ENCODE data around the gene NUBP1.

The NUBP1 gene

DNA sequence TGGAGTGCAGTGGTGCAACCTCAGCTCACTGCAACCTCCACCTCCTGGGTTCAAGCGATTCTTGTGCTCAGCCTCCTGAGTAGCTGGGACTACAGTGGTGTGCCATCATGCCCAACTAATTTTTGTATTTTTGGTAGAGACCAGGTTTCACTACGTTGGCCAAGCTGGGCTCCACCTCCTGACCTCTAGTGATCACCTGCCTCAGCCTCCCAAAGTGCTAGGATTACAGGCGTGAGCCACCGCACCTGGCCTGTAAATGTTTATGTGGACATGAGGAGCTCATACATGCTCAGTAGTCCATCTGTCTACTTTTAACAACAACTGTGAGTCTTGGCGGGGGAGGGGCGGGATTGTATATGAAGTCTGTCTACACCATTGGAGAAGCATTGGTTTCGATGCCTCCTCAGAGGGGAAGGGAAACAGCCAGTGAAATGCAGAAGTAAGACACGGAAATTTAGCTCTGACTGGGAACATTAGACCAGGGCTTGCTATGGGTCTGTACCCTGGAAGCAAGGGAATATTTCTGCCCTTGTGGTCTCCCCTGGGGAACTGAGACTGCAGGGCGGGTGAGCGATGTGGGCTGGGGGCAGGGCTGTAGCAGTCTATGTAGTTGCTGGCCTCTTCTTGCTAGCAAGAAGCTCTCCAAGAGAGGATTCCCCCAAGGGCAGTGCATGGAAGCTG lies 9.3 kb downstream of the NUBP1 start:
- H3K4me3 ChIP-seq (ENCODE audit: low read depth, low read length), result no peak overlapping the region
- no peaks in the 10 kb centered on the region for H3K9me3 ChIP-seq (ENCODE audit: control insufficient read depth, insufficient read depth, low read depth, low read length)
- no peak overlapping the region for H3K9ac ChIP-seq (ENCODE audit: low read length)
- H3K27me3 ChIP-seq (ENCODE audit: control insufficient read depth, insufficient read depth, low read length), result no peaks in the 10 kb centered on the region
- H3K36me3 ChIP-seq (ENCODE audit: control insufficient read depth, insufficient read depth, low read length), result peaks cover 37% of the 10 kb centered on the region
- no peak overlapping the region for H3K27ac ChIP-seq (ENCODE audit: low read depth, low read length)
- H3K4me1 ChIP-seq (ENCODE audit: control insufficient read depth, insufficient read depth, low read length), result no peaks in the 10 kb centered on the region

DNA sequence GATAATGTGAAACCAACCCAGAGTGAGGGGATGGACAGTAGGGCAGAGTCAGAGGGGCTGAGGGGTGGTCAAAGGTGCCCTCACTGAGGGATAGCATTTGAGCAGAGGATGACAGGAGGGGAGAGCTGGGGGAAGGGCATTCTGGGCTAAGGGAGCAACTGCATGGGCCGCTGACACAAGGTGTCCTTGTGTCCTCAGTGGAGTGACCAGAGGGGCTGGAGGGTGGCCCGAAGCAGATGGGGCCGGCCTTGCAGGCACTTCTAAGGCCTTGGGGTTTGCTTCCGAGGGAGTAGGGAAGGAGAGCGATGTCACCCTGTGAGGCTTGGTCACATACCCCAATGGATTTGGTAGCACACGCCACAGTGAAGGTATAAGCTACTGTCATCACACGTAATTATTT lies 10.0 kb downstream of the NUBP1 start:
- no peaks in the 10 kb centered on the region for H3K9me3 ChIP-seq (ENCODE audit: control insufficient read depth, insufficient read depth, low read depth, low read length)
- H3K4me3 ChIP-seq (ENCODE audit: low read depth, low read length), result no peak overlapping the region
- no peak overlapping the region for H3K9ac ChIP-seq (ENCODE audit: low read length)
- no peaks in the 10 kb centered on the region for H3K4me1 ChIP-seq (ENCODE audit: control insufficient read depth, insufficient read depth, low read length)
- no peaks in the 10 kb centered on the region for H3K27me3 ChIP-seq (ENCODE audit: control insufficient read depth, insufficient read depth, low read length)
- peaks cover 41% of the 10 kb centered on the region for H3K36me3 ChIP-seq (ENCODE audit: control insufficient read depth, insufficient read depth, low read length)
- H3K27ac ChIP-seq (ENCODE audit: low read depth, low read length), result no peak overlapping the region

DNA sequence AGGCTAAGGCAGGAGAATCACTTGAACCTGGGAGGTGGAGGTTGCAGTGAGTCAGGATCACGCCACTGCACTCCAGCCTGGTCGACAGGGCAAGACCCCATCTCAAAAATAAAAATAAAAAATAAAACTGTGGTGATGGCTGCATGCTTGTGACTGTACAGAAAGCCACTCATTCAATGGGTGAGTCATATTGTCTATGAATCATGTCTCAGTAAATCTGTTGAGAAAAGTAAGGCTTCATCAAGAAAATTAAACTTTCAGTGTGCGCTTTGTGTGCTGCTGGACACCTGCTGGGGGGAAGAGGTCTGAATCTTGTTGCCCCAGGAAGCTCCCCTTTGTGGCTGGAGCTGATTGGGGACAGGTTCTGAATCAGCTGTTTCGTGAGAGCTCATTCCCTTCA lies 11.3 kb downstream of the NUBP1 start:
- Histone ChIP-seq H3K4me3 (ENCODE audit: low read depth, low read length) (no peak overlapping the region), H3K27me3 (ENCODE audit: control insufficient read depth, insufficient read depth, low read length) (no peaks in the 10 kb centered on the region), H3K9ac (ENCODE audit: low read length) (no peak overlapping the region), H3K4me1 (ENCODE audit: control insufficient read depth, insufficient read depth, low read length) (no peaks in the 10 kb centered on the region), H3K27ac (ENCODE audit: low read depth, low read length) (no peak overlapping the region), H3K36me3 (ENCODE audit: control insufficient read depth, insufficient read depth, low read length) (peaks cover 44% of the 10 kb centered on the region), H3K9me3 (ENCODE audit: control insufficient read depth, insufficient read depth, low read depth, low read length) (no peaks in the 10 kb centered on the region)

DNA sequence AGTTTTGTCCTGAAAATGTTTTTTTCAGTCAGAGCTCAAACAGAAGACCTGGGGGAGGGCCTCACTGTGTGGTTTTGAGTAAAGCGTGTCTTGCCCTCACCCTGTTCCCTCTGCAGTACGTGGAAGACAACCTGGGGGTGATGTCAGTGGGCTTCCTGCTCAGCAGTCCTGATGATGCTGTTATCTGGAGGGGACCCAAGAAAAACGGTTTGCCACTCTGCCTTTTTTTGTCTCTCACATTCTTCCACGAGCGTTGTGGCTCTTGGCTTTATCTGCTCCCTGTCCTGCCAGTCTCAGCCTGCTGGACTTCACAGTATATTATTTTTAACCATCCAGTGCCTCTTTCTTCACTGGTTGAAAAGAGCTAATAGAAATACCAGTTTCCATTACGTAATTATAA lies 12.9 kb downstream of the NUBP1 start:
- Histone ChIP-seq H3K9me3 (ENCODE audit: control insufficient read depth, insufficient read depth, low read depth, low read length) (no peaks in the 10 kb centered on the region), H3K4me1 (ENCODE audit: control insufficient read depth, insufficient read depth, low read length) (no peaks in the 10 kb centered on the region), H3K4me3 (ENCODE audit: low read depth, low read length) (no peak overlapping the region), H3K27me3 (ENCODE audit: control insufficient read depth, insufficient read depth, low read length) (no peaks in the 10 kb centered on the region), H3K27ac (ENCODE audit: low read depth, low read length) (no peak overlapping the region), H3K9ac (ENCODE audit: low read length) (no peak overlapping the region), H3K36me3 (ENCODE audit: control insufficient read depth, insufficient read depth, low read length) (peaks cover 60% of the 10 kb centered on the region)

DNA sequence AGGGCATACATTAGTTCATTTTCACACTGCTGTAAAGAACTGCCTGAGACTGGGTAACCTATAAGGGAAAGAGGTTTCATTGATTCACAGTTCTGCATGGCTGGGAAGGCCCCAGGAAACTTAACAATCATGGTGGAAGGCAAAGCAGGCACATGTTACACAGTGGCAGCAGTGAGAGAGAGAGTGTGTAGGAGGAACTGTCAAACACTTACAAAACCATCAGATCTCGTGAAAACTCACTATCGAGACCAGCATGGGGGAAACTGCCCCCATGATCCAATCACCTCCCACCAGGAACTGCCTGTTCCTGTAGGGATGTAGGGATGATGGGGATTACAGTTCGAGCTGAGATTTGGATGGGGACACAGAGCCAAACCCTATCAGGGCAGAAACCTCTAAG lies 17.2 kb downstream of the NUBP1 start:
- H3K4me3 ChIP-seq (ENCODE audit: low read depth, low read length), result no peak overlapping the region
- H3K27me3 ChIP-seq (ENCODE audit: control insufficient read depth, insufficient read depth, low read length), result no peaks in the 10 kb centered on the region
- H3K9me3 ChIP-seq (ENCODE audit: control insufficient read depth, insufficient read depth, low read depth, low read length), result no peaks in the 10 kb centered on the region
- H3K4me1 ChIP-seq (ENCODE audit: control insufficient read depth, insufficient read depth, low read length), result no peaks in the 10 kb centered on the region
- H3K27ac ChIP-seq (ENCODE audit: low read depth, low read length), result no peak overlapping the region
- H3K9ac ChIP-seq (ENCODE audit: low read length), result no peak overlapping the region
- peaks cover 77% of the 10 kb centered on the region for H3K36me3 ChIP-seq (ENCODE audit: control insufficient read depth, insufficient read depth, low read length)

DNA sequence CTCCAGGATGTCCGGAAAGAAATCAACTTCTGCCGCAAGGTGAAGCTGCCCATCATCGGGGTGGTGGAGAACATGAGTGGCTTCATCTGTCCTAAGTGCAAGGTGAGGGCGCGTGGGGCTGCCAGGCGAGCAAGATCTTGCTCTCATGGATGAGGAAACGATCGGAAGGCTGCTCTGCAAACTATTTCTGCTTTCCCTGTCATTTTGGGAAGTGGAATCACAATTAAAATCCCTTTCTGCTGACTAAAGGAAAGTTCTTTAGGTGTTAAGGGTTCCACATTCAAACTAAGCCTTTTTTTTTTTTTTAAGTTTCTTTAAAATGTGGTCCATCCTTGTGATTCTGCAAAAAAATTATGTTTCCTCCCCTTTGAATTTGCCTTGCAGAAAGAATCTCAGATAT lies 17.7 kb downstream of the NUBP1 start:
- no peaks in the 10 kb centered on the region for H3K27me3 ChIP-seq (ENCODE audit: control insufficient read depth, insufficient read depth, low read length)
- H3K9ac ChIP-seq (ENCODE audit: low read length), result no peak overlapping the region
- H3K4me3 ChIP-seq (ENCODE audit: low read depth, low read length), result no peak overlapping the region
- H3K27ac ChIP-seq (ENCODE audit: low read depth, low read length), result no peak overlapping the region
- no peaks in the 10 kb centered on the region for H3K9me3 ChIP-seq (ENCODE audit: control insufficient read depth, insufficient read depth, low read depth, low read length)
- no peaks in the 10 kb centered on the region for H3K4me1 ChIP-seq (ENCODE audit: control insufficient read depth, insufficient read depth, low read length)
- peaks cover 79% of the 10 kb centered on the region for H3K36me3 ChIP-seq (ENCODE audit: control insufficient read depth, insufficient read depth, low read length)

DNA sequence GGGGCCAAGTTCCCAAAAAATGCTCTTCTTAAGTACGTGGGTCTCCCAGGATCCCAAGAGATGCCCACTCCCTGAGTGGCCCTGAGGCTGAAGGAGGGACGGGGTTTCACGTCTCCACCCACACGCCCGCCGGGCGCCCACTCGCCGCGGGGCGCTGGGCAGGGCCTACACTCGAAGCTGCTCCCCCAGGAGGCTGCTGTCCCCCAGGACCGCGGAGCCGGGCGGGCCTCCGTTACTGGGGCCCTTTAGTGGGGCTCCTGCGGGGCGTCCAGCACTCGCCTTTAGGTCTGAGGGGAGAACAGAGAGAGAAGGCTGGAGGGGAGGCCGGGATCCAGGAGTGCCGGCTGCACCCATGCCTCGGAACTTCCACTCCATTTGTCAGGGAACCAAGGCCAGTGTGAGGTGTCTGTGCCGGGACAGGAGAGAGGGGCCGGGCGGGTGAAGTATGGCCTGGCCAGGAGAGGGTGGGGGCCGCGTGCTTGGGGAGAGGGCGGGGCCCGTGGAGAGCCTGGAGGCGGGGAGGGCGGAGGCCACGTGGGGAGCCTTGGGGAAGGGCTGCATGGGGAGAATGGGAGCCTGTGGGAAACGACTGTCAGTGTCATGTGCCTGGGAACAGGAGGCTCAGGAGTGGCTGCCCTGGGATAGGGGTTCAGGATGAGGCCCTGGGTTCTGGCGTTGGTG lies 18.8 kb downstream of the NUBP1 start:
- Histone ChIP-seq H3K4me1 (ENCODE audit: control insufficient read depth, insufficient read depth, low read length) (no peaks in the 10 kb centered on the region), H3K27me3 (ENCODE audit: control insufficient read depth, insufficient read depth, low read length) (no peaks in the 10 kb centered on the region), H3K27ac (ENCODE audit: low read depth, low read length) (no peak overlapping the region), H3K4me3 (ENCODE audit: low read depth, low read length) (no peak overlapping the region), H3K9me3 (ENCODE audit: control insufficient read depth, insufficient read depth, low read depth, low read length) (no peaks in the 10 kb centered on the region), H3K9ac (ENCODE audit: low read length) (no peak overlapping the region), H3K36me3 (ENCODE audit: control insufficient read depth, insufficient read depth, low read length) (peaks cover 70% of the 10 kb centered on the region)

DNA sequence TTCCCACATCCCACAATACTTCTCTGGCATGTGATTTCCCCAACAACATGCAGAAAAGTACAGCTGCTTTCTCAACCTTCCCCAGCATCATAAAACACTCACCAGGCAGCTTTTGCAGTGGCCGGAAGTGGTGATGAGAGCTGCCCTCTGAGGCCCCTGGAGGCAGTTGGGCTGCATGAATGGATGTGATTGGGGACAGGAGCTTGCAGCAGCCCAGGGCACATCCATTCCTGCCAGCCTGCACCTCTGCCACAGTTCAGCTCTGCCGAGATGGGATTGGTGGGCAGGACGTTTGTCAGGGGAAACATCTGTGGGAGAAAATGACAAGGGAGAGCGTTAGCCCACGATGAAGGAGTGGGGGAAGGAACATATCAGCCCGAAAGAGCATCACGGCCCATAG lies 19.8 kb downstream of the NUBP1 start:
- Histone ChIP-seq H3K9ac (ENCODE audit: low read length) (no peak overlapping the region), H3K27me3 (ENCODE audit: control insufficient read depth, insufficient read depth, low read length) (no peaks in the 10 kb centered on the region), H3K36me3 (ENCODE audit: control insufficient read depth, insufficient read depth, low read length) (peaks cover 64% of the 10 kb centered on the region), H3K4me1 (ENCODE audit: control insufficient read depth, insufficient read depth, low read length) (no peaks in the 10 kb centered on the region), H3K9me3 (ENCODE audit: control insufficient read depth, insufficient read depth, low read depth, low read length) (no peaks in the 10 kb centered on the region), H3K27ac (ENCODE audit: low read depth, low read length) (no peak overlapping the region), H3K4me3 (ENCODE audit: low read depth, low read length) (no peak overlapping the region)

DNA sequence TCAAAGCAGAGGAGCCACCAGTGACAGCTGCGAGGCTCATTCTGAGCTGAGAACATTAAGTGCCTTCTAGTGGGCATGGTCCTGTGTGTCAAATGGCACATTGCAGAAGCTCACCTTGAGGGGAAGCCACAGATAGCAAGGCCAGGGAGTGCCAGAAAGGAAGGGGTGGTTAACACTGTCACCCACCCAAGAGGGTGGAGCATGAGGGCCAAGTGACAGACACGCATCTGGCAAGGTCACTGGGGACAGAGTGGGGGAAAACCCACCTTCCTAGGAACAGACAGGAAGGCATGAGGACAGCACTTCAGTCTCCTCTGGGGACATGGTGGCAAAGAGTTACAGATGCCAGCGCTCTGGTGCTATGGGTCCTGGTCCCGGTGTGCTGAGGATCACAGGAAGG lies 22.1 kb downstream of the NUBP1 start:
- Histone ChIP-seq H3K4me1 (ENCODE audit: control insufficient read depth, insufficient read depth, low read length) (no peaks in the 10 kb centered on the region), H3K9me3 (ENCODE audit: control insufficient read depth, insufficient read depth, low read depth, low read length) (no peaks in the 10 kb centered on the region), H3K36me3 (ENCODE audit: control insufficient read depth, insufficient read depth, low read length) (peaks cover 52% of the 10 kb centered on the region), H3K9ac (ENCODE audit: low read length) (no peak overlapping the region), H3K4me3 (ENCODE audit: low read depth, low read length) (no peak overlapping the region), H3K27me3 (ENCODE audit: control insufficient read depth, insufficient read depth, low read length) (no peaks in the 10 kb centered on the region), H3K27ac (ENCODE audit: low read depth, low read length) (no peak overlapping the region)

DNA sequence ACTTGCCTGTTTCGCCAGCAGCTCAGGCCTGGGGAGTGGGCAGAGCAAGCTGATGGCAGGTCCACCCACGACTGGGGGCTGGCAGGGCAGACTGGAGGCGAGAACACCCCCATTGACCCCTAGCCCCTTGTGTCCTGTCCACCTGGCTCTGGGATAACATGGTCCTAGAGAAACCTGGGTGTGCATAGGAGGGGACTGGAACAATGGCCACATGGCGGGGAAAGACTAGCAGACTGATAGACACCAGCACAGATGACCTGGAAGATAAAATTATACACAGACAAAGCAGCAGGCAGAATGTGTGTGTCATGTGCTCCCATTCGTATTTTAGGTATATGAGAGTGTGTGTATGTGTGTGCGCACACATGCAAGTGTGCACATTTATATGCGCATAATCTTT lies 23.5 kb downstream of the NUBP1 start:
- no peaks in the 10 kb centered on the region for H3K9me3 ChIP-seq (ENCODE audit: control insufficient read depth, insufficient read depth, low read depth, low read length)
- H3K27ac ChIP-seq (ENCODE audit: low read depth, low read length), result no peak overlapping the region
- no peaks in the 10 kb centered on the region for H3K27me3 ChIP-seq (ENCODE audit: control insufficient read depth, insufficient read depth, low read length)
- peaks cover 39% of the 10 kb centered on the region for H3K36me3 ChIP-seq (ENCODE audit: control insufficient read depth, insufficient read depth, low read length)
- H3K4me3 ChIP-seq (ENCODE audit: low read depth, low read length), result no peak overlapping the region
- no peak overlapping the region for H3K9ac ChIP-seq (ENCODE audit: low read length)
- no peaks in the 10 kb centered on the region for H3K4me1 ChIP-seq (ENCODE audit: control insufficient read depth, insufficient read depth, low read length)

DNA sequence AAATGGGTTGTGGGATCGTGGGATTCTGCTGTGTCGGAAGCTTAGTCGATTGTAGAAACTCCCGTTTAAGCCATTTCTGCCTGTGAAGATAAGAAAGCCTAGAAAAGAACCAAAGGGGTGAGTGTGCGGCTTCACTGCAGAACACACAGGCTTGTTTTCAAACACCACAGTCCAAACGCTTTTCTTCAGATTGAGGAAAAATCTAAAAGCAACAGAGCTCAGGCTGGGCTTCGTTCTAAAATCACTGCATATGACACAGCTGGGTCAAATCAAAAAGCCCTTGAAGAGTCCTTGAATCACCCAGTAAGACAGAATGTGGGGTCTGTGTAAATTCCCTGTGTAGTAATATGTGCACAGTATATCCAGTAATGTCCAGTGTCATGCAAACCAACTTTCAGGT lies 25.7 kb downstream of the NUBP1 start:
- H3K27me3 ChIP-seq (ENCODE audit: control insufficient read depth, insufficient read depth, low read length), result no peaks in the 10 kb centered on the region
- no peak overlapping the region for H3K27ac ChIP-seq (ENCODE audit: low read depth, low read length)
- H3K4me3 ChIP-seq (ENCODE audit: low read depth, low read length), result no peak overlapping the region
- no peaks in the 10 kb centered on the region for H3K9me3 ChIP-seq (ENCODE audit: control insufficient read depth, insufficient read depth, low read depth, low read length)
- H3K9ac ChIP-seq (ENCODE audit: low read length), result no peak overlapping the region
- peaks cover 25% of the 10 kb centered on the region for H3K36me3 ChIP-seq (ENCODE audit: control insufficient read depth, insufficient read depth, low read length)
- H3K4me1 ChIP-seq (ENCODE audit: control insufficient read depth, insufficient read depth, low read length), result no peaks in the 10 kb centered on the region
